HepG2 (cell line): ENCODE results near the gene SRSF6. TPM values are rescaled to one million over a fixed set of nuclear protein-coding genes. Genes with fewer than 3 reads are reported as not detected.

Source experiments
- ATAC-seq: fragments of 200-7000 bp; cut with Tn5 transposase; 3 replicates; pipeline ENCODE4 v1.9.1; 2020; ENCODE audit warnings: mild to moderate bottlenecking, moderate library complexity
- BruUV-seq: library from RNA; stranded (reverse); fragments of 400-500 nt; replicated peaks from 2 replicates; lab custom pipeline; 2021; lab: Mats Ljungman, UMichigan
- CTCF ChIA-PET: fragments of 300-600 bp; formaldehyde crosslinking; extraction: SDS; loops from one replicate; lab custom pipeline; 2021; ENCODE audit warnings: low total read pairs, inconsistent platforms, low intra/inter-chr PET ratio; lab: Yijun Ruan, JAX
- POLR2A ChIA-PET: fragments of 350-600 bp; sonication (Branson Sonifier 250); formaldehyde crosslinking; loops from one replicate; lab custom pipeline; 2020; ENCODE audit warnings: antibody characterized with exemption, inconsistent platforms; lab: Yijun Ruan, JAX
- DNase-seq: peaks from one replicate; pipeline ENCODE4 v3.0.0-alpha.2; 2015; ENCODE audit warnings: low spot score
- FAIRE-seq: peaks from 3 replicates; lab custom pipeline; 2011; peaks lifted over from hg19 to GRCh38; lab: Jason Lieb, UNC
- H2AFZ ChIP-seq: one replicate; pipeline ENCODE4 v1.6.1; 2011; ENCODE audit warnings: low read length, inconsistent platforms
- H3K27ac ChIP-seq: fragments of 300-600 bp; 3 replicates; pipeline ENCODE4 v1.8.0; 2011; ENCODE audit warnings: mixed run types, mild to moderate bottlenecking, mixed read lengths, low read length, inconsistent platforms; ENCODE audit not compliant: insufficient read depth; ENCODE audit errors: extremely low read length
- H3K27me3 ChIP-seq, 2 experiments: fragments of 200-600 bp in 1 of 2; 2 replicates in 1 of 2; 3 replicates in 1 of 2; pipeline versions ENCODE4 v1.6.0 to v1.8.0; 2011; ENCODE audit warnings: low read length in 2 of 2, mild to moderate bottlenecking in 2 of 2, moderate library complexity in 2 of 2, inconsistent platforms in 1 of 2; ENCODE audit not compliant: insufficient read depth in 2 of 2, control insufficient read depth in 1 of 2
- H3K36me3 ChIP-seq, 2 experiments: fragments of 200-600 bp in 1 of 2; replicated peaks in 1 of 2; 2 replicates in 1 of 2; 3 replicates in 1 of 2; pipeline versions ENCODE4 v1.5.1 to v1.8.0; 2011; ENCODE audit warnings: low read length in 2 of 2, inconsistent platforms in 1 of 2; ENCODE audit not compliant: insufficient read depth in 2 of 2, control insufficient read depth in 1 of 2
- H3K4me1 ChIP-seq: 2 replicates; pipeline ENCODE4 v1.5.1; 2012; ENCODE audit warnings: low read length, inconsistent platforms; ENCODE audit not compliant: insufficient read depth
- H3K4me2 ChIP-seq: 2 replicates; pipeline ENCODE4 v1.6.0; 2011; ENCODE audit warnings: low read depth, low read length, inconsistent platforms
- H3K4me3 ChIP-seq, 3 experiments: fragments of 200-600 bp in 1 of 3; sonication (generic), shearing (Covaris generic) in 1 of 3; replicated peaks in 1 of 3; 2 replicates each; pipeline ENCODE4 v1.5.1; 2011 to 2016; ENCODE audit warnings: low read length in 3 of 3, inconsistent platforms in 2 of 3, low read depth in 2 of 3, mild to moderate bottlenecking in 2 of 3, control low read depth in 1 of 3, mixed read lengths in 1 of 3; ENCODE audit not compliant: insufficient read depth in 1 of 3
- H3K79me2 ChIP-seq: one replicate; pipeline ENCODE4 v1.6.1; 2011; ENCODE audit warnings: low read length, inconsistent platforms; ENCODE audit not compliant: insufficient read depth
- H3K9ac ChIP-seq: 2 replicates; pipeline ENCODE4 v1.6.0; 2011; ENCODE audit warnings: mild to moderate bottlenecking, low read depth, low read length, inconsistent platforms; ENCODE audit not compliant: insufficient read depth
- H3K9me3 ChIP-seq: 2 replicates; pipeline ENCODE4 v1.5.1; 2012; ENCODE audit warnings: mild to moderate bottlenecking, low read length
- H4K20me1 ChIP-seq: 2 replicates; pipeline ENCODE4 v1.6.0; 2011; ENCODE audit warnings: inconsistent platforms, mild to moderate bottlenecking, low read length, moderate library complexity; ENCODE audit not compliant: insufficient read depth
- E2F5 ChIP-seq: sonication (generic); formaldehyde crosslinking; conservative IDR thresholded peaks from 2 replicates; pipeline ENCODE4 v1.4.0; 2020; ENCODE audit warnings: missing genetic modification reagents
- FOXA1 ChIP-seq, 2 experiments: fragments of 450-650 bp in 1 of 2; sonication (generic) in 1 of 2; formaldehyde crosslinking in 1 of 2; IDR thresholded peaks; 2 replicates each; pipeline versions ENCODE4 v1.4.0 to v1.6.1; 2016 to 2020; ENCODE audit warnings: missing genetic modification reagents in 1 of 2
- HES4 ChIP-seq: sonication (generic); formaldehyde crosslinking; IDR thresholded peaks from 2 replicates; pipeline ENCODE4 v1.9.0; 2021; ENCODE audit warnings: mild to moderate bottlenecking, missing genetic modification reagents, borderline replicate concordance
- HMG20B ChIP-seq: conservative IDR thresholded peaks from 2 replicates; pipeline ENCODE4 v1.6.1; 2016; ENCODE audit warnings: missing genetic modification reagents, missing compliant biosample characterization
- MXD4 ChIP-seq: IDR thresholded peaks from 2 replicates; pipeline ENCODE4 v1.6.1; 2016; ENCODE audit warnings: mild to moderate bottlenecking, missing biosample characterization, missing genetic modification reagents
- NKX3-1 ChIP-seq: sonication (generic); formaldehyde crosslinking; IDR thresholded peaks from 2 replicates; pipeline ENCODE4 v1.5.0; 2020; ENCODE audit warnings: missing genetic modification reagents
- RFX1 ChIP-seq: fragments of 450-650 bp; IDR thresholded peaks from 2 replicates; pipeline ENCODE4 v1.6.1; 2017
- RFX3 ChIP-seq: IDR thresholded peaks from 2 replicates; pipeline ENCODE4 v1.6.1; 2016; ENCODE audit warnings: missing biosample characterization, missing genetic modification reagents
- SIX1 ChIP-seq: sonication (generic); formaldehyde crosslinking; IDR thresholded peaks from 2 replicates; pipeline ENCODE4 v1.4.0; 2020; ENCODE audit warnings: missing genetic modification reagents, borderline replicate concordance
- ZNF138 ChIP-seq: sonication (generic); formaldehyde crosslinking; IDR thresholded peaks from 2 replicates; pipeline ENCODE4 v1.5.0; 2020; ENCODE audit warnings: mild to moderate bottlenecking, low read depth, missing genetic modification reagents
- ZSCAN31 ChIP-seq: sonication (generic); formaldehyde crosslinking; IDR thresholded peaks from 2 replicates; pipeline ENCODE4 v1.5.0; 2020; ENCODE audit warnings: low read depth, mild to moderate bottlenecking, missing genetic modification reagents
- WGBS: methylation state at CpG from one replicate; pipeline ENCODE4 v1.1.6; 2017; ENCODE audit warnings: low lambda C conversion rate; 5-methylcytosine and 5-hydroxymethylcytosine counted together
- in situ Hi-C: cut with HindIII; loops from 2 replicates; pipeline ENCODE4 v1.10.0; 2017; ENCODE audit warnings: low pct_unique_long_range_greater_than_20kb; ENCODE audit not compliant: extremely low pct_ligation_motif_present
- intact Hi-C: fragments of 100-400 bp; cut with micrococcal nuclease; formaldehyde crosslinking; loops from one replicate; pipeline ENCODE4 v1.10.0; 2022; ENCODE audit not compliant: unreplicated experiment
- polyA plus RNA-seq, 8 experiments: library from polyadenylated mRNA; depleted of rRNA in 3 of 8; stranded (reverse) in 7 of 8; unstranded in 1 of 8; fragments of >200 nt; fragmentation: Illumina TruSeq in 4 of 8; extraction: Trizol in 4 of 8; gene quantifications; 2 replicates each; pipeline versions ENCODE4 v1.2.1 to v1.2.3, GENCODE V29; 2011 to 2016; ENCODE audit warnings: low read depth in 4 of 8, missing spikeins in 1 of 8, mixed read lengths in 1 of 8; ENCODE audit not compliant: insufficient read depth in 1 of 8
- total RNA-seq, 5 experiments: library from RNA; depleted of rRNA; stranded (reverse); fragments of >200 nt; fragmentation: Illumina TruSeq; extraction: Trizol; gene quantifications; 2 replicates each; pipeline ENCODE4 v1.2.3, GENCODE V29; 2016; ENCODE audit warnings: low read depth in 1 of 5
- TF ChIP-seq, protein P1 (sequence below): sonication (generic); formaldehyde crosslinking; IDR thresholded peaks from 2 replicates; pipeline ENCODE4 v1.8.0; 2022; ENCODE audit warnings: mild to moderate bottlenecking, missing genetic modification reagents, borderline replicate concordance
- TF ChIP-seq, protein P2 (sequence below): sonication (generic); formaldehyde crosslinking; IDR thresholded peaks from 2 replicates; pipeline ENCODE4 v1.4.0; 2020; ENCODE audit warnings: mild to moderate bottlenecking, missing genetic modification reagents

Gene SRSF6
- total and polyA plus RNA-seq, 2 of the 13 experiments (the other 11 are each of a cell fraction or from before 2014, with no cell fraction given), result 156 to 194 TPM

GRCh38 chr20:43430265-43431133 lies 27.2 kb upstream of the SRSF6 start:
- no peak overlapping the region for H3K9ac ChIP-seq
- H3K4me2 ChIP-seq, result no peak overlapping the region
- H2AFZ ChIP-seq, result no peak overlapping the region
- intact Hi-C loops (no loop called here), in situ Hi-C loops (no loop called here)
- ChIA-PET CTCF (no interaction called here), POLR2A (no interaction called here)
- no peaks in the 10 kb centered on the region for H3K36me3 ChIP-seq
- H3K27me3 ChIP-seq, result peaks cover 4 to 38% of the 10 kb centered on the region in 2 experiments; a peak in 4 of 5 replicates
- FAIRE-seq (no peak), ATAC-seq (no peak), DNase-seq (no peak)
- no TSS peak for BruUV-seq
- H3K4me3 ChIP-seq, result no peak overlapping the region
- no peaks in the 10 kb centered on the region for H3K79me2 ChIP-seq
- no peaks in the 10 kb centered on the region for H4K20me1 ChIP-seq
- H3K27ac ChIP-seq, result no peak overlapping the region
- TF ChIP-seq RFX3 (CRISPR knock-in tag) (peak; percentile 51; the same call in 1 of the 2 replicates), RFX1 (peak; percentile 70), HES4 (CRISPR knock-in tag) (0 out of 2 replicates have a peak, but pooled peaks have one; percentile 42)
- TF ChIP-seq, protein P1, sequence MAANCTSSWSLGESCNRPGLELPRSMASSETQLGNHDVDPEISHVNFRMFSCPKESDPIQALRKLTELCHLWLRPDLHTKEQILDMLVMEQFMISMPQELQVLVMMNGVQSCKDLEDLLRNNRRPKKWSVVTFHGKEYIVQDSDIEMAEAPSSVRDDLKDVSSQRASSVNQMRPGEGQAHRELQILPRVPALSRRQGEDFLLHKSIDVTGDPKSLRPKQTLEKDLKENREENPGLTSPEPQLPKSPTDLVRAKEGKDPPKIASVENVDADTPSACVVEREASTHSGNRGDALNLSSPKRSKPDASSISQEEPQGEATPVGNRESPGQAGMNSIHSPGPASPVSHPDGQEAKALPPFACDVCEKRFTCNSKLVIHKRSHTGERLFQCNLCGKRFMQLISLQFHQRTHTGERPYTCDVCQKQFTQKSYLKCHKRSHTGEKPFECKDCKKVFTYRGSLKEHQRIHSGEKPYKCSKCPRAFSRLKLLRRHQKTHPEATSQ (CRISPR knock-in tag), result no peak
- 11% methylated on average over 10 of the region's 10 CpGs for WGBS
- no peaks in the 10 kb centered on the region for H3K9me3 ChIP-seq
- H3K4me1 ChIP-seq, result no peaks in the 10 kb centered on the region

DNA sequence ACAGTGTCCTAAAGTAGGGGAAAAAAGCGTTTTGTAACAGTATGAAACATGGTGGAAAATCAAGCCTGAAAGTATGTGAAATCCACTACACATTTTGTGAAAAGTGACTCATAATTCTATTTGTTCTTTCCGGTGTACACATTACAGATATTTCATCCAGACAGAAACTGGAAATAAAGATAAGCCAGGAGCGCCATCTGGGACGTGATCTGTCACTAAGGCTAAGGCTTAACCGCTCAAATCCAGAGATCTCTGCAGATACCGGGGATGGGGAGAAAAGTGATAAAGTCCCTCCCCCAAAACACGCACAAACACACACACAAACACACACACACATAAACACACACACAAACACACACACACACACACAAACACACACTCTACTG lies 26.6 kb upstream of the SRSF6 start:
- in situ Hi-C loops, result no loop called here
- Histone ChIP-seq H3K36me3 (no peaks in the 10 kb centered on the region), H3K9ac (no peak overlapping the region), H3K4me1 (no peaks in the 10 kb centered on the region), H3K4me3 (no peak overlapping the region), H2AFZ (no peak overlapping the region), H3K79me2 (no peaks in the 10 kb centered on the region), H3K9me3 (no peaks in the 10 kb centered on the region), H4K20me1 (no peaks in the 10 kb centered on the region), H3K27me3 (peaks cover 6 to 44% of the 10 kb centered on the region in 2 experiments; a peak in 4 of 5 replicates), H3K4me2 (no peak overlapping the region), H3K27ac (no peak overlapping the region)
- no peak for FAIRE-seq
- TF ChIP-seq ZSCAN31 (CRISPR knock-in tag) (no peak), E2F5 (CRISPR knock-in tag) (no peak), HMG20B (no peak), FOXA1 (IDR thresholded peaks at IDR 0.05) (0 out of 2 replicates have a peak, but pooled peaks have one; percentile 17), FOXA1 (CRISPR knock-in tag; IDR thresholded peaks at IDR 0.05) (no peak), MXD4 (CRISPR knock-in tag) (no peak), NKX3-1 (no peak), ZNF138 (CRISPR knock-in tag) (no peak), SIX1 (CRISPR knock-in tag) (no peak)
- TF ChIP-seq, protein P2, sequence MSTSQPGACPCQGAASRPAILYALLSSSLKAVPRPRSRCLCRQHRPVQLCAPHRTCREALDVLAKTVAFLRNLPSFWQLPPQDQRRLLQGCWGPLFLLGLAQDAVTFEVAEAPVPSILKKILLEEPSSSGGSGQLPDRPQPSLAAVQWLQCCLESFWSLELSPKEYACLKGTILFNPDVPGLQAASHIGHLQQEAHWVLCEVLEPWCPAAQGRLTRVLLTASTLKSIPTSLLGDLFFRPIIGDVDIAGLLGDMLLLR (CRISPR knock-in tag), result no peak
- 26% methylated on average over 7 of the region's 7 CpGs for WGBS
- ChIA-PET POLR2A (no interaction called here), CTCF (no interaction called here)
- no TSS peak for BruUV-seq
- no peak for DNase-seq
- intact Hi-C loops, result no loop called here
- no peak for ATAC-seq
